ENCODE measurements around the gene PTPRG.

GRCh38 chr3:62135741-62136140, 574.4 kb downstream of the PTPRG start:
- TF ChIP-seq CTCF (conservative IDR thresholded peaks at IDR 0.05; ENCODE audit: low read depth in 2 of 2) (no peak), POLR2AphosphoS5 (IDR thresholded peaks at IDR 0.05; ENCODE audit: low read depth) (no peak), EZH2 (IDR thresholded peaks at IDR 0.05; ENCODE audit: low read depth, unreplicated experiment) (no peak), ETS1 (IDR thresholded peaks at IDR 0.05) (no peak), EZH2phosphoT487 (IDR thresholded peaks at IDR 0.05; ENCODE audit: unreplicated experiment) (no peak), REST (IDR thresholded peaks at IDR 0.05; ENCODE audit: unreplicated experiment) (no peak), JUNB (IDR thresholded peaks at IDR 0.05; ENCODE audit: unreplicated experiment) (no peak), ZNF462 (CRISPR knock-in tag; IDR thresholded peaks at IDR 0.05) (no peak), CREB1 (CRISPR knock-in tag; IDR thresholded peaks at IDR 0.05; ENCODE audit: low read depth) (no peak)

Data from GM23338 (cell line).